NCI-H510A treated with DMSO at 0.1 percent for 48 hours (cell line): ENCODE results near the gene MAGI2.

Source experiments
- DNase-seq: peaks from one replicate; lab custom pipeline; 2025; lab: John Stamatoyannopoulos, UW

The MAGI2 gene

DNA sequence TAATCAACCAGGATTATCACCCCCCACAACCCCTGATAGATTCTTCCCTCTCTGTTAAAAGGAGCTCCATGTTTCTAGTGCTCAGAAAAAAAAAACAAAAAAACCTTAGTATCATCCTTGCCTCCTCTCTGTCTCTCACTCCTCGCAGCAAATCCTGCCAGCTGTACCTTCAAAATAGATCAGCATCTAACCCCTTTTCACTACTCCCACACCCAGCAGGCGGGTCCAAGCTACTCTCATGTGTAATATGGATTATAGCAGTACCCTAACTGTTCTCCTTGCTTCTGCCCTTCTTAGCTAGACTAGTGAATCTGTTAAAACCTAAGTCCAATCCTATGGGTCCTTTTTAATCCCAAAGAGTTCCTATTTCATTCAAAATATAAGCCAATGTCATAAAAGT, 667.4 kb downstream of the MAGI2 start:
- DNase-seq, result no peak

- DNase-seq, result no peak
Observed at GRCh38 chr7:78783179-78783962, 670.1 kb downstream of the MAGI2 start.

DNA sequence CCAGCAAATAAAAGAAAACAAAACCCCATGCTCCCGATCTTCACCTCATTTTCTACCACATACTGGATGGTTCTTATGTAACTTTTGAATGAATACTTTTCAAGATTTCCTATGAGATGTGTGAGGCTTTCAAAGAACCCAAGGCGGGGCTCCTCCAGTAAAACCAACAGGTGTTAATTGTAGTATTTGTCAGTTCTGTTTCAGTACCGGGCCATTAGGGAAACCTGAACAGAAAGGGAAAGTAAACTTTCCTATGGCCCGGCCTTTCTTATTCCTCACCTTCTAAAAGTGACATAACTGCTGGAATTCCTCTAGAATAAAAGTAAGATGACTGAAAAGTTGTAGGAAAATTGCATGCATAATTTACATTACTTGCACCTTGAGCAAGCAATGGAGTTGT, 672.9 kb downstream of the MAGI2 start:
- no peak for DNase-seq

DNA sequence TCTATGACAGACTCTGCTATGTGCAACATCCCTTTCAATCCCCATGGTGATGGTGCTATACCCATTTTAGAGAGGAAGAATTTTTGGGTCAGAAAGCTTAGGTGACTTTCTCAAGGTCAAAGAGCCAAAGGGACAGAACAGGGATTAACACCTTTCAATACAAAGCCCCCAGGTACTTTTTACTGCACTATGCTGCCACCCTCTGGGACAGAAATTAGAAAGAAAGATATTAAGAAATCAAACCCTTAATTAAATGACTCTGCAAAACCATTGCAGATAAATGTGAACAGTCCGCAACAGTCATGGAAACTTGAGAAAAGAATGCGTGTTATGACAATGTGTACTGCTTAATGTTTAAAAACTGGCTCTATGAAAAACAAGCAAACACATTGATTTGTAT, 673.7 kb downstream of the MAGI2 start:
- DNase-seq, result no peak

GRCh38 chr7:78777829-78778228, 675.6 kb downstream of the MAGI2 start:
- no peak for DNase-seq

GRCh38 chr7:78770422-78771410, 682.8 kb downstream of the MAGI2 start:
- peak; percentile 49 for DNase-seq

DNA sequence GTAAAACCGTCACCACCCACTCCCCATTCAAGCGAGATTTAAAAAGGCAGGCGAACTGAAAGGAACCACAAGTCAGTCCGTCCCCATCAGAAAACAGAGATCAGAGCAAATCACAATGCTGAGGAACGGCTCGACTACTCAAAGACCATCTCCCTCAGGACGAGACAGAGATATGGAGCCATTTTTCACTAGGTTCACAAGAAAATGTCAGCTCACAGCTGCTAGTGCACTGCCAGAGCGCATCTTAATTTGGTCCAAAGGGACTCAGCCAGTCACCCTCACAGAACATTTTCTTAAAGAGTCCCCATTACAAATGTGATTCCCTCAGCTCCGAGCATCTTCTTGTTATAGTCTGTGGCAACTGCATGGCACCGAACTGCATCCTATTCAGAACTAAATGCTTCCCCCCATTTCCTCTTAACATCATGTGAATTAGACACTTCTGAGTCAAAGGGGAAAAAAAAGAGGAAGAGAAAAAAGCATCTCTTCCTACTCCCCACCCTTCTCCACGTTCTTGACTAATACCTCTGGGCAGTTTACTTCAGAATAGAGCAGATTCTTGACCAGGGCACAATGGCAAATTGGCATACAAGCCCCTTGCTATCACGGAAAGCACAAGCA, 683.9 kb downstream of the MAGI2 start:
- no peak for DNase-seq

GRCh38 chr7:78768859-78769258, 684.6 kb downstream of the MAGI2 start:
- DNase-seq, result no peak

GRCh38 chr7:78765943-78766729, 687.3 kb downstream of the MAGI2 start:
- DNase-seq, result no peak

- no peak for DNase-seq
Observed at GRCh38 chr7:78764571-78764970, 688.9 kb downstream of the MAGI2 start.

GRCh38 chr7:78762625-78763024, 690.8 kb downstream of the MAGI2 start:
- DNase-seq, result no peak

DNA sequence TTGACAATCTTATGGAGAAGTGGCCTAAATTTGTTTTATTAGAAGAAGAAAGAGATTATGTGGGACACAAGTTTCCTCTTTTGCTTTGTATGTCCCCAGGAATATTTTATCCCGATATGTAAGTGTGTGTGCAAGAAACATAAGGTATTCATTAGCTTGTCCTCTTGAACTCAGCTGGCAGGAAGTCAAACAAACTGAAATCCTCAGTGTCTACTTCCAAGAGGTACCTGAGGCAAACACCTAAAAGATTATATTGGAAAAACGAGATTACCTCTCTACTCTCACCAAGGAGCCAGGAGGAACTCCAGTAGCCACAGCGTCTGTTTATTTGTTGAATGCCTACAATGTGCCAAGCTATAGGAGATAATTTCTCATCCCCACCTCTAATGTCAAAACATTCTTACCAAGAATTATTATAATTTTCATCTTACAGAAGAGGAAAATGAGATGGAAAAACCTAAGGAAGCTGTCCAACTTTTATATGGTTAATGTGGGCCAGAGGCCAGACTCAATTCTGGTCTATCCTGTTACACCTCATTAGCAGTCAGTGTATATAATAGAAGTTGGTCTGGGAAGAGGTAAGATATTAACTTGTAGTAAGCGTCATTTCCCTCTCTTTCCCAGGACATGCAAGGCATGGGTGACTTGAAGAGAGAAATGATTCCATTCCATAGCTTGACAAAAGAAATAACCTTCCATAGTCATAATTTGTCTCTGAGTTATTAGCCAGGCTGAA, 692.7 kb downstream of the MAGI2 start:
- DNase-seq, result no peak

DNA sequence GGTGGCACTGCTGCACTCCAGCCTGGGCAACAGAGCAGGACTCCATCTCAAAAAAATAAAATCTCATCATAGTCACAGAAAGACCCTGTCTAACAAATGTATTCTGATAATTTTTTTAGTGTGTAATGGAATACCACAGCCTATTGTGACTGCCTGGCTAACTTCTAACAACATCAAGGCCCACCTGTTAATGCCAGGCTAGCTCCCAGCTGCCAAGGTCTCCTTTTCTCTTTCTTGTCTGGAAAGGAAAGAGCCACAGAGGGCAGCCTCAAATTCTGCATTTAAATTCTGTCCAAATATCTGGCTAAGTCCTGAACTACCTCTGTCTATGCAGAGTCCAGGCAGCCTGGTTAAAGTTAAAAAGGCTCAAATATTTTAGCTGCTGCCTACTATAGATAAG, 700.9 kb downstream of the MAGI2 start:
- no peak for DNase-seq

DNA sequence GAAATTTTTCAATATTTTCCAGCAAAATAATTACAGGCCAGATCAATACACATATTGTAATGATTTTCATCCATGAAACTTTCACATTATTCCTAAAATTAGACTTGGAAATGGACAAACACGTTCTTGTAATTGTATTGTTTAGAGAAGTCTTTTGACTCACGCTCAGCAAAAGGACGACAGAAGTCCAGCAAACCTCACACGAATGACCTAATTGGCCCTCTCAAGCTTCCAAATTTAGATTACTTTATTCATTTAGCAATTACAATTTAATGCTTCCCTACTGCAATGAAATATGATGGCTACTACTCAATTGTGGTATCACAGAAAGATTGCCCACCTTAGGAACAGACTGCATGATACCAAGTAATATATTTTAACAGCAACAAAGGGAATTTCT, 702.2 kb downstream of the MAGI2 start:
- no peak for DNase-seq

- DNase-seq, result no peak
Observed at GRCh38 chr7:78749052-78749746, 704.3 kb downstream of the MAGI2 start.

DNA sequence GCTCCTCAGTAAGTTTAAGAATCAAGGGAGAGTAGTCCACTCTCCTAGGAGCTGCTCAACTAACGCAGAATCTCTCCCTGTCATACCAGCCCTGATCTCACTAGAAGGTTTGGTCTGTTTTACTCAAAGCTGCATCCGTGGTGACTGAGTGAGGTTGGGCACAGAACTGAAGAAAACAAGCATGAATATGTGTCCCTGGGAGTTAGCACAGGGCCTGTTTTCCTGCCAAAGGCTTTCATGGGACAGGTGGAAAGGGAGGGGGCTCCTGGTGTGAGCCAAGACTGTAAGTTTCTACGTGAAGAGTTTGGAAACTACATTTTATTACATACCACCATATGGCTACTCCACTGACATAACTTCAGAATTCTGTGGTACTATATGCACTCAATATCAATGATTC, 705.9 kb downstream of the MAGI2 start:
- no peak for DNase-seq

DNA sequence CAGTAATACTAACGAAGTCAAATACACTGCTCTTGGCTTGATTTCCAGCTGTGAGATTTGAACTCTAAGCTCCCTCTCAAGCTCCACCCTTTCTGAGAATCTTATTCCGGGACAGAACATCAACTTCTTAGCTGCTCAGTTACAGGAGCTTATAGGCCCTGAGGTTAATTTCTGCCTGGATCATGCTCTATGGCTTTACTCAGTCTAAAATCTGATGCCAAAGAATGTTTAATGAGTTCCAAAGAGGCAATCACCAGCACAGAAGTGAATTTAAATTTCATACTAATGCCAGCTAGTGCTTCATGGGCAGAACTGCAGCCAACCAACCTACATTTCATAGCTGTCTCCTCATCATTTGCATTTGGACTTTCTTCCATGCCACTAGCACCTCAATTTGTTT, 707.2 kb downstream of the MAGI2 start:
- DNase-seq, result no peak

DNA sequence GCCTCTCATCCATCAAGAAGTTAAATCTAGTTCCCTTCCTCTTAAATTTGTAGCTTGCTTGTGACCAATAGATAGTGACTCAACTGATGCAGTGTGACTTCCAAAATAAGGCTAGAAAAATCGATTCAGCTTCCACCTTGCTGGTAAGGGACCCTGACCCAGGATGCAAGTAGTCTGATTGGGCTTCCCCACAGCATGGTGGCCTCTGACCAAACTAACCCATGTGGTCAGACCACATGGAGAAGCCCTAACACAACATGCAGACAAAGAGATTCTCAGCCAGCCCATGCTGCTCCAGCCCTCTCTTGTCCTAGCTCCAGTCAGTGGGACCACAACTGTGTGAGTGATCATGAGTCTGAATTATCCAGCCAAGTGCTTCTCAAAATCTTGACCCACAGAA, 710.8 kb downstream of the MAGI2 start:
- no peak for DNase-seq

- no peak for DNase-seq
Observed at GRCh38 chr7:78736548-78736947, 716.9 kb downstream of the MAGI2 start.

- DNase-seq, result no peak
Observed at GRCh38 chr7:78734626-78735025, 718.8 kb downstream of the MAGI2 start.

DNA sequence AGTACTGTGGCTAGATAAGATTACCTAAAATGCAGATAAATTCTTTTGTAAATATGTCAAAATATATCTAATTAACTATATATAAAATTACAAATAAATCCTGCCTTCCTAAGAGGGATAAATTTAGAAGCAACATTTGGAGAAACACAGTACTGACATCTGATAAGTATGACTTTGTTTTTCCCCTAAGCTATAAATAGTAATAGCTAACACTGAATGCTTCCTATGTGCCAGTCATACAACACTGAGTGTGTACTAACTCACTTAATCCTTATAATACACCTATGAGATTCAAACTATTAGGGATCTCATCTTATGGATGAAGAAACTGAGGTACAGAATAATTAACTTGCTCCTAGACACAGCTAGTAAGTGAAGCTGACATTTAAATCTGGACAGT, 733.4 kb downstream of the MAGI2 start:
- DNase-seq, result no peak
